Stimulated activated effector memory CD8-positive, alpha-beta T cell treated with anti-CD3 and anti-CD28 coated beads, Interleukin-12 subunit alpha, Interleukin-12 subunit beta, amount 100 ng/mL, for 72 hours (primary cell): Measurements from ENCODE around the gene DDX50.
"Not testable (repeated sequence)": the region's sequence is repeated elsewhere in the genome, so short reads cannot be mapped to it uniquely, and the experiment has no call there.

Experiments used
- ATAC-seq: fragments of 150-1000 bp; cut with Tn5 transposase; 2 replicates; pipeline ENCODE4 v1.10.0; 2021
- DNase-seq, 2 donors: peaks; one replicate each; pipeline ENCODE4 v3.0.0; 2021 to 2022; ENCODE audit warnings: low spot score in 2 of 2
- H3K27ac Mint-ChIP-seq: one replicate; pipeline ENCODE4 v1.8.0; 2022; ENCODE audit warnings: mild to moderate bottlenecking, mixed read lengths
- H3K36me3 Mint-ChIP-seq: one replicate; pipeline ENCODE4 v1.8.0; 2022; ENCODE audit warnings: mild to moderate bottlenecking, mixed read lengths
- H3K4me1 Mint-ChIP-seq: one replicate; pipeline ENCODE4 v1.8.0; 2022; ENCODE audit warnings: mixed read lengths
- H3K4me3 Mint-ChIP-seq: one replicate; pipeline ENCODE4 v1.8.0; 2022; ENCODE audit warnings: mild to moderate bottlenecking, mixed read lengths
- H3K9me3 Mint-ChIP-seq: one replicate; pipeline ENCODE4 v1.8.0; 2022; ENCODE audit warnings: mixed read lengths

DDX50 gene

DNA sequence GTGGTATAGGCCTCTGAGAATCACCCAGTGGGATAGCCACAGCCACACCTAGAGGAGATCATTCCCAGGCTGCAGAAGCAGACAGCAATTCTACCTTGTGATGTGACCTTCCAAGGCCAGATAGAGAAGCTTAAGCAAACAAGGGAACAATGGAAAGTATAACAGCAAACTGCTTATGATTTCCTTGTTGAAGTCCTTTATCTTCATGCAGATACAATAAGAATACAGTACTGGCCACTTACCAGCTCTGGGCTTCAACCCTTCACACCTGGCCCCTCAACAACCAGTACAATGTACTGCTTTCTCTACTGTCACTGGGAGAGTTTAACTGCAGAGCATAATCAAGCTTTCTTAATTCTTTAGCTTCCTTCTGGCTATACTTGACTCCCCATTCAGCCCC lies 22.6 kb upstream of the DDX50 start:
- no peak for ATAC-seq
- Mint-ChIP-seq H3K4me1 (no peaks in the 10 kb centered on the region), H3K36me3 (no peaks in the 10 kb centered on the region), H3K4me3 (no peak overlapping the region), H3K27ac (no peak overlapping the region), H3K9me3 (no peaks in the 10 kb centered on the region)
- DNase-seq, result no peak

DNA sequence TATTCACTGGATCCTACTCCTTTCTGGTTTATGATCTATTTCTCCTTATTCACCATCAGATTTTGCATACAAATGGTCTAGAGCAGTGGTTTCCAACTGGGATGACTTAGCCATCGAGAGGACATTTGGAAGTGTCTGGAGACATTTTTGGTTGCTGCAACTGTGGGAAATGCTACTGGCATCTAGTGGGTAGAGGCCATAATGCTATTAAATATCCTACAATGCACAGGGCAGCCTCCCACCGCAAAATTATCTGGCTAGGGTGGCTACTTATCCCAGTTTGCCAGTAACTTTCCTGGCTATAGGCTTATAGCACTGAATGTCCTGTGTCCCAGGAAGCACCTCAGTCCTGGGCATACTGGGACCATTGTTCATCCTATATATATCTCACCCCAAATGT lies 21.5 kb upstream of the DDX50 start:
- Mint-ChIP-seq H3K4me3 (no peak overlapping the region), H3K4me1 (no peaks in the 10 kb centered on the region), H3K27ac (no peak overlapping the region), H3K36me3 (no peaks in the 10 kb centered on the region), H3K9me3 (no peaks in the 10 kb centered on the region)
- DNase-seq (no peak), ATAC-seq (no peak)

DNA sequence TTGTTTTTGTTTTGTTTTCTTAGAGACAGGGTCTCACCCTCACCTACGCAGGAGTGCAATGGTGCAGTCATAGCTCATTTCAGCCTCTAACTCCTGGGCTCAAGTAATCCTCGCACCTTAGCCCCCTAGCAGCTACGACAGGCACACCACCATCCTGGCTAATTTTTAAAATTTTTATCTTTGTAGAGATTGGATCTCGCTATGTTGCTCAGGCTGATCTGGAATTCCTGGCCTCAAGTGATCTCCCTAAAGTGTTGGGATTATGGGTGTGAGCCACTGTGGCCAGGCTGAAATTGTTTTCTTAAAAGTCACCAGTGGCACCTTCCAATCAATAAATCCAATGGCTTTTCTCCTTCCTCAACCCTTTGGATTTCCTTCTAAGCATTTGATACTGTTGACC lies 20.9 kb upstream of the DDX50 start:
- H3K4me3 Mint-ChIP-seq, result no peak overlapping the region

DNA sequence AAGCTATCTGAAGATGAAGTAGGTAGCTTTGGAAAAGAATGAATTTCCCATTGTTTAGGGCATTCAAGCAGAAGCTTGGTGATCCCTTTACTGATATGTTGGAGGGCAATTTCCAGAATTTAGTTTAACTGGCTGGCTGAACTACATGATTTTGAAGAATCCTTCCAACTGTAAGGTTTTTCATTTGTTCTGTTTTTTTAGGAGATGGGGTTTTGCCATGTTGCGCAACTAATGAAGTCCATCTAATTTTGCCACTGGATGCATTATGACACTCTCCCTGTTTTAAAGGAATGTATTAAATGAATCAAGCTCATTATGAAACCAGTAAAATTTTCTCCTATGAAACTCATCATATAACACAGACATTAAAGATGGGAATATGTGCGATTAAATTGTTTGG lies 6.1 kb upstream of the DDX50 start:
- DNase-seq (no peak), ATAC-seq (no peak)
- no peaks in the 10 kb centered on the region for H3K9me3 Mint-ChIP-seq
- H3K4me1 Mint-ChIP-seq, result peaks cover 4% of the 10 kb centered on the region
- no peak overlapping the region for H3K27ac Mint-ChIP-seq
- H3K36me3 Mint-ChIP-seq, result no peaks in the 10 kb centered on the region
- H3K4me3 Mint-ChIP-seq, result no peak overlapping the region

More for the DNA sequence above, 20.9 kb upstream of the DDX50 start:
- no peaks in the 10 kb centered on the region for H3K9me3 Mint-ChIP-seq
- H3K36me3 Mint-ChIP-seq, result no peaks in the 10 kb centered on the region
- no peak overlapping the region for H3K27ac Mint-ChIP-seq
- DNase-seq (no peak), ATAC-seq (no peak)
- H3K4me1 Mint-ChIP-seq, result no peaks in the 10 kb centered on the region

DNA sequence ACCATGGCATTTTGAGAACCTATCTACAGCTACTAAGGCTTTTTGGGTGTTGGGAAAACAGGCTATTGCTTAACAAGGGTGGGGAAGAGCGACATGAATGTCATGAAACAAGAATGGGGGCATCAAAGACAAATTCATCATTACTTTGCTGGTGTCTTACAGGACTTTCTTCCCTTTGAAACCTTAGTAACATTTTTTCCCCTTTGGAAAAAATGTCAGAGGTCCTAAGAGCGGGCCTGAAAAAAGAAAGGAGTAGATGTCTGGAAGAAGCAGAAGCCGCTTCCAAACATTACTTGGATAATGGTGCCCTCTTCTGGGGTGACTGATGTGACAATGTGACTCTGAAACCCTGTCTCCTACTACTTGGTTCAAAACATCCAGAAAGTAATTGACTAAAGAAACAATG lies 3.8 kb upstream of the DDX50 start:
- H3K4me3 Mint-ChIP-seq, result no peak overlapping the region
- peaks cover 9% of the 10 kb centered on the region for H3K4me1 Mint-ChIP-seq
- H3K27ac Mint-ChIP-seq, result no peak overlapping the region
- no peak for ATAC-seq
- no peaks in the 10 kb centered on the region for H3K9me3 Mint-ChIP-seq
- DNase-seq, result no peak
- peaks cover 18% of the 10 kb centered on the region for H3K36me3 Mint-ChIP-seq

DNA sequence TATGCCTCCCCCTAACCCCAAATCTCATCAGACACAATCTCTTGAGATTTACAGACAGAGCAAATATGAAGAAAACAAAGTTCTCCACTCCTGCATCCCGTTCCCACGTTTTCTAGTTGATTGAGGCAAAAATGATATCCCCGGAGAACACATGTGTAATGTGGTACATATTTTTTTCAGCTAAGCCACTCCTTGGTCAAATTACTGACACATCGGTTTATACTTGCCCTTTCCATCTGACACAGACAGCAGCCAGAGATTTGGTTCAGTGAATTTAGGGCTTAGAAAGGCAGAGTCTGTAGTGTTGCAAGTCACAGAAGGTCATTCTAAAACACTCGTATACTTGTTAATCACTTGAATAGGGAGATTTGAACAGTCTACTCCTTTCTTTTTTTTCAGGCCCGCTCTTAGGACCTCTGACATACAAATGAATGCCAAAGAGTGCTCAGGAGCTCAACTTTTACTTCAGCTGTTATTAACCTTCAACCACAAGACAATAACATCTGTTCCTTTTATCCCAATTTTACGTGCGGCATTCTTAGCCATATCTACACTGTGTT lies 1.8 kb upstream of the DDX50 start:
- H3K27ac Mint-ChIP-seq, result peak overlapping the region; percentile 3
- ATAC-seq (no peak), DNase-seq (no peak)
- H3K4me3 Mint-ChIP-seq, result peak overlapping the region; percentile 99
- H3K36me3 Mint-ChIP-seq, result peaks cover 36% of the 10 kb centered on the region
- H3K4me1 Mint-ChIP-seq, result peaks cover 22% of the 10 kb centered on the region
- H3K9me3 Mint-ChIP-seq, result no peaks in the 10 kb centered on the region

DNA sequence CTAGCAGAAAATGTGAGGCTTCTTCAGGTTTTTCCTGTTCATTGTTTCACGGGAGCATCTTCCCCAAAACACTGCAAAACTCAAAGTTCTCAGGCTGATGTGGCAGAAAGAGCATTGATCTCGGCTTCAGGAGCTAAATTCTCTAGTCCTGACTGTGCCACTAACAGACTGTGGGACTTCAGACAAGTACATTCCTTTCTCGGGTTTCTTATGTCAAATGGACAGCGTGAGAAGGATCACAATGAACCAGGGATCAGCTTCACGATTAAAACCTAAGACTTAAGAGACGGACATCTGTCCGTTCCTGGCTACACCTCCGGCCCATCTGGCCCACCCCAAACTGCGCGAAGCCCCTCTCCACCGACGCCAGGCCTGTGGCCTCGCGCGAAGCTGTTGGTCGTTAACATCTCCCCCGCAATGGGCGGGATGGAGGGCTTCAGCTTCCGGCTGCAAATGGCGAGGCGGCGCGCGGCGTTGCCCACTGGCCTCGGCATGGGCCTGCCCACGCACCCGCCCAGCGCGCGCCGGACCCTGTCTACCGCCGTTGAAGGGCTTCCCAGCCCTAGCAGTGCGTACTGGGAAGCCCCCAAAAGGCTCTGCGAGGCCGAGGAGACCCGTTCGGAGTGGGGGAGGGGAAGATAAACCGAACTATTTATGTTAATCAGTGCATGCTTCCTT lies 549 bp upstream of the DDX50 start:
- peaks cover 45% of the 10 kb centered on the region for H3K36me3 Mint-ChIP-seq
- peak overlapping the region; percentile 99 for H3K4me3 Mint-ChIP-seq
- DNase-seq, result no peak
- H3K9me3 Mint-ChIP-seq, result no peaks in the 10 kb centered on the region
- H3K4me1 Mint-ChIP-seq, result peaks cover 26% of the 10 kb centered on the region
- peak overlapping the region; percentile 100 for H3K27ac Mint-ChIP-seq
- peak; percentile 68 for ATAC-seq

DNA sequence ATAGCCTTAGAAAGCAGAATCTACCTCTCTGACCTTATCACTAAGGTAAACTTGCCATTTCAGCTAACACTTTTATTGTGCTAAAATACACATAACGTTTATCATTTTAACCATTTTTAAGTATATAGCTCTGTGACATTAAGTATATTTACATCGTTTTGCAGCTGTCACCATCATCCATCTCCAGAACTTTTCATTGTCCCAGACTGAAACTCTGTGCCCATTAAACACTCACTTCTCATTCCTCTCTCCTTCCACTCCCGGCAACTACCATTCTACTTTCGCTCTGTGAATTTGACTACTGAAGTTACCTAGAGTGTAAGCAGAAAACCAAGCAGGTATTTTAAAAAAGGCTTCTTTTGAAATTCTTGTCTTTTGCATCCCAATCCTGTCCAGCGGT lies 1.3 kb downstream of the DDX50 start:
- H3K36me3 Mint-ChIP-seq, result peaks cover 64% of the 10 kb centered on the region
- H3K27ac Mint-ChIP-seq, result peak overlapping the region; percentile 100
- no peak for DNase-seq
- peak overlapping the region; percentile 99 for H3K4me3 Mint-ChIP-seq
- ATAC-seq, result no peak
- peaks cover 38% of the 10 kb centered on the region for H3K4me1 Mint-ChIP-seq
- no peaks in the 10 kb centered on the region for H3K9me3 Mint-ChIP-seq

DNA sequence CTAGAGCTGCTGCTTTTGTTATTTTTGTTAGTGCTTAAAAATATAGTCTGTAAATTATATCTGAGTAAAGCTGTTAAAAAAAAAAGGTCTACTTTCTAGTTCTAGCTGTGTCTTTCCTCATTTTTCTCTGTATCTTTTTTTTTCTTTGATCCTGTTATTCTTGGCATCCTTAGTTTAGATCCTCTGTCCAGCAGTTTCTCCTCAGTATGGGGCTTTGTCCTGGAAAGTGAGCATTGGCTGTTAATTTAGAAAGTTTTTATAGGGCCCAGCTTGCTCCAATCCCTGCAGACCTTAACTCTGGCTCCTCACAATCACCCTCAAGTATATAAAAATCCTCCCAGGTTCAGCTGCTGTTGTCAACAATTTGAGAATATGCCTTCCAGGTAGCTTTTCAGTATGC lies 23.5 kb downstream of the DDX50 start:
- Mint-ChIP-seq H3K36me3 (peaks cover 98% of the 10 kb centered on the region), H3K9me3 (no peaks in the 10 kb centered on the region), H3K4me3 (no peak overlapping the region), H3K27ac (peak overlapping the region; percentile 35), H3K4me1 (peaks cover 11% of the 10 kb centered on the region)
- DNase-seq (no peak), ATAC-seq (no peak)

DNA sequence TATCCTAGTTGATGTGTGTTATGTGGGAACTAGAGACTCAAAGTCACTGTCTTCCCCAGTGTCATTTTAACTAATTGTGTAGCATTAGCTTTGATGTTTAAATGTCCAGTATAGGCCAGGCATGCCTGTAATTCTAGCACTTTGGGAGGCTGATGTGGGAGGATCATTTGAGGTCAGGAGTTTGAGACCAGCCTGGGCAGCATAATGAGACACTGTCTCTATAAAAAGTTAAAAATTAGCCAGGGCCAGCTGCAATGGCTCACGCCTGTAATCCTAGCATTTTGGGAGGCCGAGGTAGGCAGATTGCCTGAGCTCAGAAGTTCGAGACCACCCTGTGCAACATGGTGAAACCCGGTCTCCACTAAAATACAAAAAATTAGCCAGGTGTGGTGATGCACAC lies 24.4 kb downstream of the DDX50 start:
- Mint-ChIP-seq H3K36me3 (peaks cover 98% of the 10 kb centered on the region), H3K4me3 (no peak overlapping the region), H3K27ac (no peak overlapping the region), H3K4me1 (peaks cover 11% of the 10 kb centered on the region), H3K9me3 (no peaks in the 10 kb centered on the region)
- no peak for ATAC-seq
- DNase-seq, result no peak

DNA sequence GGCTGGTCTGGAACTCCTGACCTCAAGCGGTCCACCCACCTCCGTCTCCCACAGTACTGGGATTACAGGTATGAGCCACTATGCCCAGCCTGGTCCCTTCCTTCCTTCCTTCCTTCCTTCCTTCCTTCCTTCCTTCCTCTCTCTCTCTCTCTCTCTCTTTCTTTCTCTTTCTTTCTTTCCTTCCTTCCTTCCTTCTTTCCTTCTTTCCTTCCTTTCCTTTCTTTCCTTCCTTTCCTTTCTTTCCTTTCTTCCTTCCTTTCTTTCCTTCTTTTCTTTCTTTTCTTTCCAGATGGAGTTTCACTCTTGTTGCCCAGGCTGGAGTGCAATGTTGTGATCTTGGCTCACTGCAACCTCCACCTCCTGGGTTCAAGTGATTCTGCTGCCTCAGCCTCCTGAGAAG lies 28.0 kb downstream of the DDX50 start:
- H3K4me3 Mint-ChIP-seq, H3K27ac Mint-ChIP-seq, DNase-seq, ATAC-seq, H3K9me3 Mint-ChIP-seq, H3K4me1 Mint-ChIP-seq: not testable (repeated sequence)
- H3K36me3 Mint-ChIP-seq, result peaks cover 98% of the 10 kb centered on the region

DNA sequence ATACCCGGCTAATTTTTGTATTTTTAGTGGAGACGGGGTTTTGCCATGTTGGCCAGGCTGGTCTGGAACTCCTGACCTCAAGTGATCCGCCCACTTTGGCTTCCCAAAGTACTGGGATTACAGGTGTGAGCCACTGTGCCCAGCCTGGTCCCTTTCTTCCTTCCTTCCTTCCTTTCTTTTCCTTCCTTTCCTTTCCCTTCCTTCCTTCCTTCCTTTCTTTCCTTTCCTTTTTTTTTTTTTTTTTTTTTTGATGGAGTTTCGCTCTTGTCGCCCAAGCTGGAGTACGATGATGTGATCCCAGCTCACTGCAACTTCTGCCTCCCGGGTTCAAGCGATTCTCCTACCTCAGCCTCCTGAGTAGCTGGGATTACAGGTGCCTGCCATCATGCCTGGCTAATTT lies 28.8 kb downstream of the DDX50 start:
- H3K27ac Mint-ChIP-seq, ATAC-seq, H3K4me1 Mint-ChIP-seq, DNase-seq, H3K9me3 Mint-ChIP-seq, H3K4me3 Mint-ChIP-seq: not testable (repeated sequence)
- peaks cover 98% of the 10 kb centered on the region for H3K36me3 Mint-ChIP-seq

DNA sequence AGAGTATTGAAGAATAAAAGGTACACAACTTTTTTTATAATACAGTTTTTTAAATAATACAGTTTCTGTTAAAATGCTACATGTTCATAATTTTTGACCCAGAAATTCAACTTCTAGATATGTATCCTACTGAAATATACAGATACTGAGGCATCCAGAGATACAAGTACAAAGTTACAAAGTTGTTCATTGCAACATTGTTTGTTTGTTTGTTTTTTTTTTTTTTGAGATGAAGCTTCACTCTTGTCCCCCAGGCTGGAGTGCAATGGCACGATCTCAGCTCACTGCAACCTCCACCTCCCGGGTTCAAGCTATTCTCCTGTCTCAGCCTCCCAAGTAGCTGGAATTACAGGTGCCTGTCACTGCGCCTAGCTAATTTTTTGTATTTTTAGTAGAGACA lies 31.7 kb downstream of the DDX50 start:
- H3K27ac Mint-ChIP-seq, DNase-seq, H3K4me3 Mint-ChIP-seq, H3K9me3 Mint-ChIP-seq, ATAC-seq: not testable (repeated sequence)
- peaks cover 100% of the 10 kb centered on the region for H3K36me3 Mint-ChIP-seq
- peaks cover 14% of the 10 kb centered on the region for H3K4me1 Mint-ChIP-seq

DNA sequence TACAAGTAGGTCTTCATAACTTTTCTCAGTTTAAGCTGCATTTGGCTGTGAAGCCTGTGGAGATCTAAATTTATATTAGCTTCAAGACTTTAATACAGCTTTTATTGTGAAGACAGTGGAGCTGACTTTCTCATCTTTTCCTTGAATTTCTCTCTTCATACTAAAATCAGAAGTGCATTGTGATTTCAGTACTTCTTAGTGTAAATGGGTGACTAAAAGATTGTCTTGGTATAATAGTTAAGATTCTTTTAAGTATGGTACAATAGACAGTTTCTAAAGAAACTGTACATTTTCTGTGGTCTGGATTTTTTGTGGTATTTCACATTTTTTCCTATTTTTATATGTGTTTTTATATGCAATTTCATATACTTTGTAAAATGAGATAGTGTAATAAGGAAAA lies 33.9 kb downstream of the DDX50 start:
- Mint-ChIP-seq H3K36me3 (peaks cover 100% of the 10 kb centered on the region), H3K4me3 (no peak overlapping the region), H3K27ac (peak overlapping the region; percentile 67), H3K4me1 (peaks cover 8% of the 10 kb centered on the region), H3K9me3 (no peaks in the 10 kb centered on the region)
- peak; percentile 72 for ATAC-seq
- DNase-seq, result no peak

DNA sequence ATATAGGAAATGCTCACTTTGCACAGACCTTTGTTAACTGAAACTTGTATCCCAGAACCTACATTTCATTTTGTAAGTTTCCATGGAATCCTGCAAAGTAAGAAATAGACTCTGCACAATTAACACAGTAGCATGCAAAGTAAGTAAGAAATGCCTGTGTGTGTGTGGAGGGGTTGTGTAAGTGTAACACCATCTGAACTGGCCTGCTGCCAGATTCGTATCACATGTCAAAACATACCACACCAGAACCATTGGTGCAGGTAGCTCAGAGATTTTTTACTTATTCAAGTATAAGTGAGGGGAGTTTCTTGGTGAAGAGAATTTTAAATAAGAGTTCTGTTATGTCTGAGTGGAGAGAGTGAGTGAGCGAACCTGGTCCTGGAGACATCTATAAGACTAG lies 37.0 kb downstream of the DDX50 start:
- Mint-ChIP-seq H3K4me1 (peaks cover 8% of the 10 kb centered on the region), H3K9me3 (no peaks in the 10 kb centered on the region), H3K27ac (peak overlapping the region; percentile 42), H3K36me3 (peaks cover 100% of the 10 kb centered on the region), H3K4me3 (no peak overlapping the region)
- peak in 1 of 2 donors; percentile 35 for DNase-seq
- no peak for ATAC-seq

DNA sequence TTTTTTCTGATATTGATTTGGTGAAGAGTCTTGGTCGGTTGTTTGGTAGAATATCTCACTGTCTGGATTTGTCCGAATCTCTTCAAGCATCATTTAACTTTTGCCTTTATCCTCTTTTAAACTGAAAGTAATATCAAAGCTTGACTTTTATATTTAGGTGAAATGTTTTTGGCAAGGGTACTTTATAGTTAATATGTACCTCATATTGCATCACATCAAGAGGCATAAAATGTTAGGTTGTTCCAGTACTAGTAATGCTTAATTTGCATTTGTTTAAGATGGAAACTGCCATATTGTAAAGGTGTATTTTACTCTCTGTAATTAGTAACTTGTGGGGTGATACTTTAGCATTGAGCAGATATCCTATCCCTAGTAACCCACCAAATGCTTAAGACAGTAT lies 37.8 kb downstream of the DDX50 start:
- peak overlapping the region; percentile 42 for H3K27ac Mint-ChIP-seq

More for the DNA sequence above, 37.8 kb downstream of the DDX50 start:
- H3K9me3 Mint-ChIP-seq, result no peaks in the 10 kb centered on the region
- no peak overlapping the region for H3K4me3 Mint-ChIP-seq
- DNase-seq (no peak), ATAC-seq (no peak)
- H3K4me1 Mint-ChIP-seq, result peaks cover 8% of the 10 kb centered on the region
- H3K36me3 Mint-ChIP-seq, result peaks cover 100% of the 10 kb centered on the region
